ENCODE data around the gene GRB14. TPM values are rescaled to one million over a fixed set of nuclear protein-coding genes. Genes with fewer than 3 reads are reported as not detected.

GRB14 gene
- total RNA-seq, 3 donors from 2014 or later (not counting 1 experiment from before 2014, with no cell fraction given): not detected

GRCh38 chr2:164535280-164536025, 85.8 kb downstream of the GRB14 start:
- Mint-ChIP-seq H3K9me3 (peaks cover 0 to 2% of the 10 kb centered on the region in 2 donors), H3K27me3 (ENCODE audit: low read depth in 2 of 2) (no peaks in the 10 kb centered on the region), H3K4me3 (no peak overlapping the region), H3K4me1 (no peaks in the 10 kb centered on the region), H3K36me3 (no peaks in the 10 kb centered on the region), H3K27ac (no peak overlapping the region)
- Histone ChIP-seq H3K27ac (ENCODE audit: low read length) (no peak overlapping the region), H3K4me1 (ENCODE audit: control insufficient read depth, insufficient read depth, low read length) (no peaks in the 10 kb centered on the region), H3K4me3 (ENCODE audit: low read length) (no peak overlapping the region), H3K27me3 (ENCODE audit: control insufficient read depth, insufficient read depth, low read length) (no peaks in the 10 kb centered on the region), H3K9me3 (ENCODE audit: control insufficient read depth, insufficient read depth, low read length) (no peaks in the 10 kb centered on the region), H3K36me3 (ENCODE audit: control insufficient read depth, insufficient read depth, low read length) (no peaks in the 10 kb centered on the region)
- no peak for ATAC-seq
- 72% methylated on average over 5 of the region's 5 CpGs for WGBS (ENCODE audit: insufficient coverage)
- DNase-seq: no peak
- intact Hi-C loops (cut with micrococcal nuclease): no loop called here
- no peak for TF ChIP-seq CTCF (IDR thresholded peaks at IDR 0.05)

GRCh38 chr2:164530464-164530863, 90.8 kb downstream of the GRB14 start:
- Mint-ChIP-seq H3K27ac (no peak overlapping the region), H3K4me1 (no peaks in the 10 kb centered on the region), H3K27me3 (ENCODE audit: low read depth in 2 of 2) (no peaks in the 10 kb centered on the region), H3K36me3 (no peaks in the 10 kb centered on the region), H3K4me3 (no peak overlapping the region), H3K9me3 (peaks cover 0 to 2% of the 10 kb centered on the region in 2 donors)
- no peak overlapping the region for H3K27ac ChIP-seq (ENCODE audit: low read length)
- H3K9me3 ChIP-seq (ENCODE audit: control insufficient read depth, insufficient read depth, low read length): no peaks in the 10 kb centered on the region
- ATAC-seq (no peak), DNase-seq (no peak)
- no peak for TF ChIP-seq CTCF (IDR thresholded peaks at IDR 0.05)
- intact Hi-C loops (cut with micrococcal nuclease): no loop called here
- H3K4me1 ChIP-seq (ENCODE audit: control insufficient read depth, insufficient read depth, low read length): no peaks in the 10 kb centered on the region
- no peak overlapping the region for H3K4me3 ChIP-seq (ENCODE audit: low read length)
- 90% methylated on average over 1 of the region's 1 CpG for WGBS (ENCODE audit: insufficient coverage)
- H3K27me3 ChIP-seq (ENCODE audit: control insufficient read depth, insufficient read depth, low read length): no peaks in the 10 kb centered on the region
- H3K36me3 ChIP-seq (ENCODE audit: control insufficient read depth, insufficient read depth, low read length): no peaks in the 10 kb centered on the region

DNA sequence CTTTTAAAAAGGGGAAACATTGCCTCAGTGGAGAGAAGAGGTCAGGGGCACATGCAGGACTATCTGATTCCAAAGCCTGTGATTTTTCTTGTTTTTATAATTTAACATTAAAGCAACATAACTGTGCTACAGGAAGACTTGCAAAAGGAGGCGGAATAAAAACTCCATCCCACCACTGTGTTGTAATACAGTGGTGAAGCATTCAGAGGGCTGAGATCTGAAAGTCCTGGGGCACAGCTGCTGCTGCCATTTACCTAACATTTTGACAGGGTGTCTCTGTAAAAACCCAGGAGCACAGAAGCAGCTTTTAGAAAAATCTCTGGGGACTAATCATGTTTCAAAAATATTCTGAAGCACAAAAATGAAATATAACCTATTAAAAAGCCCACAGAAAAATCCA, 97.6 kb downstream of the GRB14 start:
- intact Hi-C loops (cut with micrococcal nuclease): no loop called here
- Histone ChIP-seq H3K27me3 (ENCODE audit: control insufficient read depth, insufficient read depth, low read length) (no peaks in the 10 kb centered on the region), H3K27ac (ENCODE audit: low read length) (no peak overlapping the region), H3K36me3 (ENCODE audit: control insufficient read depth, insufficient read depth, low read length) (no peaks in the 10 kb centered on the region), H3K4me1 (ENCODE audit: control insufficient read depth, insufficient read depth, low read length) (no peaks in the 10 kb centered on the region), H3K9me3 (ENCODE audit: control insufficient read depth, insufficient read depth, low read length) (no peaks in the 10 kb centered on the region), H3K4me3 (ENCODE audit: low read length) (no peak overlapping the region)
- 88% methylated on average over 1 of the region's 1 CpG for WGBS (ENCODE audit: insufficient coverage)
- Mint-ChIP-seq H3K9me3 (peaks cover 4 to 8% of the 10 kb centered on the region in 2 donors), H3K27ac (no peak overlapping the region), H3K27me3 (ENCODE audit: low read depth in 2 of 2) (no peaks in the 10 kb centered on the region), H3K4me3 (no peak overlapping the region), H3K4me1 (no peaks in the 10 kb centered on the region), H3K36me3 (no peaks in the 10 kb centered on the region)
- DNase-seq (no peak), ATAC-seq (no peak)
- no peak for TF ChIP-seq CTCF (IDR thresholded peaks at IDR 0.05)

- ATAC-seq (no peak), DNase-seq (no peak)
- Mint-ChIP-seq H3K4me1 (no peaks in the 10 kb centered on the region), H3K27ac (no peak overlapping the region), H3K4me3 (no peak overlapping the region), H3K9me3 (peaks cover 9 to 14% of the 10 kb centered on the region in 2 donors), H3K27me3 (ENCODE audit: low read depth in 2 of 2) (no peaks in the 10 kb centered on the region), H3K36me3 (no peaks in the 10 kb centered on the region)
- no peaks in the 10 kb centered on the region for H3K4me1 ChIP-seq (ENCODE audit: control insufficient read depth, insufficient read depth, low read length)
- no peaks in the 10 kb centered on the region for H3K27me3 ChIP-seq (ENCODE audit: control insufficient read depth, insufficient read depth, low read length)
- no peak for TF ChIP-seq CTCF (IDR thresholded peaks at IDR 0.05)
- H3K4me3 ChIP-seq (ENCODE audit: low read length): no peak overlapping the region
- H3K9me3 ChIP-seq (ENCODE audit: control insufficient read depth, insufficient read depth, low read length): no peaks in the 10 kb centered on the region
- no peaks in the 10 kb centered on the region for H3K36me3 ChIP-seq (ENCODE audit: control insufficient read depth, insufficient read depth, low read length)
- intact Hi-C loops (cut with micrococcal nuclease): no loop called here
- H3K27ac ChIP-seq (ENCODE audit: low read length): no peak overlapping the region
- WGBS (ENCODE audit: insufficient coverage): 75% methylated on average over 3 of the region's 3 CpGs
Measured at GRCh38 chr2:164523009-164523408, 98.3 kb downstream of the GRB14 start.
